Hematopoietic multipotent progenitor cell treated with erythropoietin and hydrocortisone succinate and interleukin-3 and kit ligand, for 17 days (in vitro differentiated cells): ENCODE measurements around the gene ELN.

Source experiments
- DNase-seq: peaks from one replicate; pipeline ENCODE4 v3.0.0-alpha.2; 2015; ENCODE audit warnings: low spot score

ELN gene

DNA sequence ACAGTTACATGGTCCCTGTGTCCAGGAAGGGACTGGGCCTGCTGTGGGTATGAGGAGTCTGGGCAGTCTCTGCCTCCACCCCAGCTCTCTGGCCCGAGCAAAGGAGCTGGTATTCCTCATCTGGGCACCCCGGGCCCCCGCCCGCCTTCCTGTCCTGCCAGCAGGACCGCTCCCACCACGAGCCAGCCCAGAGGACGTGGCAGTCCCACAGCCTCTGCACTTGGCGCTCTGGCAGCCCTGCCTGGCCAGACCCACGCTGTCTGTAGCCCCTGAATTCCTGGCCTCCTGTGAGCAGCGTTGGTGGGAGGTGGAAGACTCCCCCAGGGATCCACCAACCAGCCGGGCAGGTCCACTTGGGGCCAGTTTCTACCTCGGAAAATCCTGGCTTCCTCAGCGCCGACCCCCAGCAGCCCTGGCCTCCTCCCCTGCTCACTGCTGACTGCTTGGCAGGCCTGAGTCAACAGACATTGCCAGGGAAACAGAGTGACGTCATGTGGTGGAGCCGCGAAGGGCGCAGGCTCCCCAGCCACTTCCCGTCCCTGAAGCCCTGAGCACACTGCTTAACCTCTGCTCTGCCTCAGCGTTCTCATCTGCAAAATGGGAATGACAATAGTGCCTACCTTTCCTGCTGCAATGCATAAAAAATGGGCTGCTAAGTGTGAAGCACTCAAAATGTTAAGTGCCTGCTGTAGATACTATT lies 34.0 kb downstream of the ELN start:
- no peak for DNase-seq

DNA sequence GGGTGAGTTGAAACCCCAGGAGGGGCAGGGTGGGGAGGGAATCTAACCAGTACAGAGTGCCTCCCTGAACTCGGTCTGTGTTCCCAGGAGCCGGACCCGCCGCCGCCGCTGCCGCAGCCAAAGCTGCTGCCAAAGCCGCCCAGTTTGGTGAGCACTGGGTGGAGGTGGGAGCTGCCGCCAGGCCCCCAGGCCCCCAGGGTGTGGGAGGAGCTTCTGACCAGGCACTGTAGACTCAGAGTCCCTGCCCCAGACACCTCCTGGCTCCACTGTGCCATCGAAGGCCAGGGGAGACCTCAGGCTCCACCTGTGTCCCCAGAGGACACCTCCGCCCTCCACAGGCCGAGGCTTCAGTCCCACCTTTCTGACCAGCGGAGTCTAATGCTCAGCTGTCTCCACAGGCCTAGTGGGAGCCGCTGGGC lies 35.3 kb downstream of the ELN start:
- no peak for DNase-seq

DNA sequence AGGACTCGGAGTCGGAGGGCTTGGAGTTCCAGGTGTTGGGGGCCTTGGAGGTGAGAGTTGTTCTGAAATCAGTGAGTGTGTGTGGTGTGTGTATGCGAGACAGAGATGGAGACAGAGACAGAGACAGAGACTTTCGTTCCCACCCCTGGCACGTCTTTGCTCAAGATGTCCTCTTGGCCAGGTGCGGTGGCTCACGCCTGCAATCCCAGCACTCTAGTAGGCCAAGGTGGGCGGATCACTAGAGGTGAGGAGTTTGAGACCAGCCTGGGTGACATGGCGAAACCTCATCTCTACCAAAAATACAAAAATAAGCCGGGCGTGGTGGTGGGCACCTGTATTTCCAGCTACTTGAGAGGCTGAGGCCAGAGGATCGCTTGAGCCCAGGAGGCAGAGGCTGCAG lies 35.7 kb downstream of the ELN start:
- DNase-seq, result no peak

- no peak for DNase-seq
These were observed 36.7 kb downstream of the ELN start for GRCh38 chr7:74064696-74065095.

GRCh38 chr7:74066626-74067025 lies 38.7 kb downstream of the ELN start:
- no peak for DNase-seq

DNA sequence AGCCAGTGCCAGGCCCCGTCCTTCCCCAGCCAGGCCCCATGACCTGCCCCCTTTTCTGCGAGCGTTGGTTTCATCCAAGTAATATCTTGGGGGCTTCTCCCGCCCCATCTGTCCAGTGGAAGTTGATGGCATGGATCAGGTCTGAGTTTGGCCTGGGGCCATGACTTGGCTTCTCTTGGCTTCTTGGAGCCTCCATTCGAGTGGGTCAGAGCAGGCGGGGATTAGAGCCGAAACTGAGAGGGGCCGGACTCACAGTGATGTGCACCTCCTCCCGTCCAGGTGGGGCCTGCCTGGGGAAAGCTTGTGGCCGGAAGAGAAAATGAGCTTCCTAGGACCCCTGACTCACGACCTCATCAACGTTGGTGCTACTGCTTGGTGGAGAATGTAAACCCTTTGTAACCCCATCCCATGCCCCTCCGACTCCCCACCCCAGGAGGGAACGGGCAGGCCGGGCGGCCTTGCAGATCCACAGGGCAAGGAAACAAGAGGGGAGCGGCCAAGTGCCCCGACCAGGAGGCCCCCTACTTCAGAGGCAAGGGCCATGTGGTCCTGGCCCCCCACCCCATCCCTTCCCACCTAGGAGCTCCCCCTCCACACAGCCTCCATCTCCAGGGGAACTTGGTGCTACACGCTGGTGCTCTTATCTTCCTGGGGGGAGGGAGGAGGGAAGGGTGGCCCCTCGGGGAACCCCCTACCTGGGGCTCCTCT lies 40.6 kb downstream of the ELN start:
- no peak for DNase-seq

DNA sequence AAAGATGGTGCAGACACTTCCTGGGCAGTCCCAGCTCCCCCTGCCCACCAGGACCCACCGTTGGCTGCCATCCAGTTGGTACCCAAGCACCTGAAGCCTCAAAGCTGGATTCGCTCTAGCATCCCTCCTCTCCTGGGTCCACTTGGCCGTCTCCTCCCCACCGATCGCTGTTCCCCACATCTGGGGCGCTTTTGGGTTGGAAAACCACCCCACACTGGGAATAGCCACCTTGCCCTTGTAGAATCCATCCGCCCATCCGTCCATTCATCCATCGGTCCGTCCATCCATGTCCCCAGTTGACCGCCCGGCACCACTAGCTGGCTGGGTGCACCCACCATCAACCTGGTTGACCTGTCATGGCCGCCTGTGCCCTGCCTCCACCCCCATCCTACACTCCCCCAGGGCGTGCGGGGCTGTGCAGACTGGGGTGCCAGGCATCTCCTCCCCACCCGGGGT lies 41.1 kb downstream of the ELN start:
- DNase-seq, result no peak

DNA sequence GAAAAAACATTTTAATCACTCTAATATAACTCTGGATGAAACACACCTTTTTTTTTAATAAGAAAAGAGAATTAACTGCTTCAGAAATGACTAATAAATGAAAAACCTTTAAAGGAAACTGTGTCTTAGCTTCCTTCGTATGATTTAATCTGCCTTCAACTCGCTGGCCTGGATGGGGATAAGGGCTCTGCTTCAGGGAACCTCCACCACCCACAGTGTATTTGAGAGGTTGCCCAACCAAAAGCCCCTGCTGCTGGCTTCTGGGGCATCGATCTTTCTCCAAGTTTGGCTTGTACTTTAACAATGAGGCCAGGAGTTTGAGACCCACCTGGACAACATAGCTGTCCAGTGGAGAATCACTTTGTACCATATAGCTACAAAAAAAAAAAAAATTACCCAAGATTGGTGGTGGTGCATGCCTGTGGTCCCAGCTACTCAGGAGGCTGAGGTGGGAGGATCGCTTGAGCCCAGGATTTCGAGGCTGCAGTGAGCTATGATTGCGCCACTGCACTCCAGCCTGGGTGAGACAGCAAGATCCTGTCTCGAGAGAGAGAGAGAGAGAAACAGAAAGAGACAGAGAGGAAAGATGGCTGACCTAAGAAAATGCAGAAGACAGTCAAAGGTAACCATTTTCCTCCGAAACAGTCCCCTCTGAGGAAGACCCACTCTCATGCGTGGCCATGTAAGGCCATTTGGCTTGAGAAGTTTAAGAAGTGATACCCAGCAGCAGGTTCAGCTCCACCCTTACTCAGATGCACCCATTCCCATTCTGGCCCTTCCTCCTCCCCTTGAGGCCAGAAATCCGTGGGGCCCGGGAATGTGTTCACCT lies 42.0 kb downstream of the ELN start:
- DNase-seq, result no peak

DNA sequence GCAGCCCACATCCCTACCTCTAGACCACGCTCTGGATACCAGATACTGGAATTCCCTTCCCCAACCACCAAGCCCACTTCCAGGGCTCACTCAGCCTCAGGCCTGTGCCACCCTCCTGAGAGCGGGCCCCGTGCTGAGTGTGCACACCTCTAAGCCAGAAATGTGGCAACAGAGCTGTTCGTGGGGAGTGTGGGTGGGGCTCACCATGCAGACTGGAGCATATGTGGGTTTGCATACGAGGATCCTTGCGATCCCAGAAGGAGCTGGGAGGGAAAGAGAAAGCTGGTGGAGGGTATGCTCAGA lies 42.6 kb downstream of the ELN start:
- DNase-seq, result no peak

DNA sequence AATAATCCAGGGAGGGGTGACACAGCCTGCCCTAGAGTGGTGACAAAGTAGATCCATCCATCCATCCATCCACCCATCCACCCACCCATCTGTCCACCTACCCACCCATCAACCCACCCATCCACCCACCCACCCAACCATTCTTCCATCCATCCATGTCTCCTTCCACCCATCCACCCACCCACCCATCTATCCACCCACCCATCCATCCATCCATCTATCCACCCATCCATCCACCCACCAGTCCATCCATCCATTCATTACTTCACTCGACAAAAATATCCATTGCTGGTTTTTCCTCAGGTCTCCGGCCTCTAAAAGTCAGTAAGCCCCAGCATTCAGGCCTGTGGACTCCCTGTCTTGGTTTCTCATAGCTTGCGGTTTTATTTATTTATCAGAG lies 43.1 kb downstream of the ELN start:
- DNase-seq, result no peak

DNA sequence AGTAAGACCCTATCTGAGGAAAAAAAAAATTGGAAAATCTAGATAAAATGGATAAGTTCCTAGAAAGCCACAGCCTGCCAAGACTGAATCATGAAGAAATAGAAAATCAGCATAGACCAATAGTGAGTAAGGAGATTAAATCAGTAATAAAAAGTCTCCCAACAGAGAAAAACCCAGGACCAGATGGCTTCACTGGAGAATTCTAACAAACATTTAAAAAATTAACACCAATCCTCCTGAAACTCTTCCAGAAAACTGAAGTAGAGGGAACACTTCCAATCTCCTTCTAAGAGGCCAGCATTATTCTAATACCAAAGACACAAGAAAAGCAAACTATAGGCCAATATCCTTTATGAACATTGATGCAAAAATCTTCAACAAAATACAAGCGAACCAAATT lies 46.8 kb downstream of the ELN start:
- DNase-seq, result no peak

GRCh38 chr7:74078461-74078860 lies 50.5 kb downstream of the ELN start:
- DNase-seq, result no peak

GRCh38 chr7:74082770-74083116 lies 54.8 kb downstream of the ELN start:
- no peak for DNase-seq

DNA sequence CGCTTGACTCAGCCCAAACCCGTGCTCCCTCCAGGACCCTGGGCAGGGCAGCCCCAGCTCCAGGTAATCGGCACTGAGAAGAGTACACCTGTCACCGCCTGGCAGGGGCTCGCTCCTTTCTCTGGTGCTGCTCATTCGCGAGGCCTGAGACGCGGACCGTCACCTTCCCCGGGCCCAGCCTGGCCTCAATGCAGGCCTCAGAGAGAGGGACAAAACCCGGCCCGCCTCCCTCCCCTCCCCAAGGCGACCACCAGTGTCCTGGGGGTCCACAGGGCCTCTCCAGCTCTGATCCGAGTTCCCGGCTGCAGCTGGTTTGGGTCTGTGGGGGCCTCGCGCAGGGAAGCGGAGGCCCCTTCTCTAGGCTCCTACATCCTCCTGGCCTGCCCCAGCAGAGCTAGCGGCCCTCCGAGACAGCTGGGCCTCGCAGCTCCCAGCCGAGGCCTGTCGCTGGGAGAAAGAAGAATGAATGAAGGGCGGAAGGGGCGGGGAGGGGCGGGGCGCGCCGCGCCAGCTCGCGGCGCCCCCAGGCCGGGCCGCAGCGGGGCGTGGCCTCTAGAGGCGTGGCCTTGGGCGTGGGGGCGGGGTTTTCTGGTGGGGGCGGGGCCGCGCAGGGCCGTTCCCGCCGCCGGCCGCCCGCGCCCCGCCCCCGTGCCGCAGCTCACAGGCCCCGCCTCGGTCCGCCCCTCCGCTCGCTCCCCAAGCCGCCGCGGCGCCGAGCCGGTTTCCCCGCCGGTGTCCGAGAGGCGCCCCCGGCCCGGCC lies 55.3 kb downstream of the ELN start, which contains the start of gene LIMK1:
Gene LIMK1 (plus strand): TSS at position 688 of the 760 bp plus-strand sequence. CDS start 187 bp downstream, outside the sequence.
- DNase-seq, result peak; percentile 70

- no peak for DNase-seq
These were observed 56.2 kb downstream of the ELN start for GRCh38 chr7:74083928-74084721.

- DNase-seq, result no peak
These were observed 57.0 kb downstream of the ELN start for GRCh38 chr7:74084722-74085578.

- DNase-seq, result no peak
These were observed 59.9 kb downstream of the ELN start for GRCh38 chr7:74087791-74088453.

DNA sequence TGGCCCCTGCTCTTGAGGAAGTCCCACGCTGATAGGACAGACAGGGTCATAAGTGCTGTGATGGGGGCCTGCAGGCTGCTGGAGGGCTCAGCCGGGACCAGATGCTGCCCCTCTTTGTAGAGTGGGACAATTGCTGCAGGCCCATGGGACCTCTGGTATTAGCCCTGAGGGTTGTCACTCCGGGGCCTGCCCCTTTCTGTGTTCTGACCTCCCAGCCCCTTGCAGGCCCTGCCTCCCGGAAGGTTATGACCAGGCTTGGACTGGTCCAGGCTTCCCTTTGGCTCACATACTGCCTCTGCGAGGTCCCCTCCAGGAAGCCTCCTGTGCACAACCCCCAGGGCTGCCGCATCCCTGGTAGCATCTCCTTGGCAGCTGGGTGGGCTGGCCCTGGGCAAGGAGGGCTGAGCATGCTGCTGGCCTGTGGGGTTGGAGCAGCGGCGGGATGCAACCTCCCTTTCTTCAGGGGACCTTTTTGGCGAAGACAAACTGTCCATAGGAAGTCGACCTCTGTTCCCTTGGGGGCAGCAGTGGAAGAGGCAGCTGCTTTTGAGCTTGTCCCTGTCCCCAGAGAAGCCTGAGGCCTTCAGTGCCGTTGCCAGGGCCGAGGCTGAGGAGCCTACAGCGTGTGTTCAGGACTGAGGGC lies 64.5 kb downstream of the ELN start:
- no peak for DNase-seq

DNA sequence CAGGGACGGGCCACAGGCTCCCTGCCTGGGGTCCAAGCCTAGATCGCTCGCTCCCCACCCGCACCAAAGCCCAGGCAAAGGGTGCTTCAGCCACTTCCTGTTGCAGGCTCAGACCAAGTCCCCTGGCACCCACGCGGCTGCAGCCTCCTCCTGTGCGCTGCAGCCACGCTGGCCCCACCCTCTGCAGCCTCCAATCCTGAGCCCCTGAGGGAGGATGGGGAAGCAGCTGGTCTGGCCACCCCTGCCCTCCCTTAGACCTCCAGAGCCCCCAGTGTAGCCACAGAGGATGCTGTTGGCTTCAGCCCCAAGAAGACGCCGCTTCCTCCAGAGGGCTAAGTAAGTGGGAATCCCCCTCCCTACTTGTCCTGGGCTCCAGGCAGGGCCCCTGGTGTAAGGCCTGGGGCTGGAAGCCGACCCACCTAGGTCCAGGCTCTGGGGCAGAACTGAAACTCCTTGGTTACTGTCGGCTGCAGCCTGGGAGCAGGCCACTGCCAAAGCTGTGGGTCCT lies 65.0 kb downstream of the ELN start:
- DNase-seq, result no peak
